Transverse colon (tissue), 4 donors: ENCODE results near the gene TMTC3. TPM values are rescaled to one million over a fixed set of nuclear protein-coding genes. Genes with fewer than 3 reads are reported as not detected.

Experiments
- DNase-seq: peaks from one replicate; pipeline ENCODE4 v3.0.0-alpha.2; 2019
- H3K27ac ChIP-seq, 4 donors: fragments of 200-600 bp; sonication (generic); 2 replicates each; pipeline ENCODE4 v1.5.1; 2016 to 2018; ENCODE audit warnings: inconsistent platforms in 4 of 4
- H3K27me3 ChIP-seq: fragments of 200-600 bp; sonication (generic); 2 replicates; pipeline ENCODE4 v1.5.1; 2017; ENCODE audit warnings: inconsistent platforms
- H3K36me3 ChIP-seq, 4 donors: fragments of 200-600 bp; sonication (generic); 2 replicates each; pipeline ENCODE4 v1.5.1; 2017 to 2019; ENCODE audit warnings: inconsistent platforms in 4 of 4
- H3K4me1 ChIP-seq, 4 donors: fragments of 200-600 bp; sonication (generic); 2 replicates each; pipeline ENCODE4 v1.5.1; 2017 to 2020; ENCODE audit warnings: inconsistent platforms in 4 of 4
- H3K4me3 ChIP-seq, 4 donors: fragments of 200-600 bp; sonication (generic); 1 replicate in 1 of 4; 2 replicates in 3 of 4; pipeline versions ENCODE4 v1.5.1 to v1.6.1; 2017 to 2019; ENCODE audit warnings: inconsistent platforms in 4 of 4
- H3K9me3 ChIP-seq, 2 donors: fragments of 200-600 bp; sonication (generic); 2 replicates each; pipeline ENCODE4 v1.5.1; 2017 to 2019; ENCODE audit warnings: inconsistent platforms in 2 of 2
- CTCF ChIP-seq, 5 experiments: fragments of 200-600 bp in 3 of 5; fragments of 450-650 bp in 2 of 5; sonication (generic) in 3 of 5; IDR thresholded peaks; 1 replicate in 2 of 5; 2 replicates in 3 of 5; pipeline ENCODE4 v1.5.1; 2016 to 2017; ENCODE audit warnings: antibody characterized with exemption in 5 of 5, inconsistent platforms in 3 of 5, mild to moderate bottlenecking in 2 of 5, moderate library complexity in 1 of 5
- EP300 ChIP-seq: sonication (generic); formaldehyde crosslinking; IDR thresholded peaks from one replicate; pipeline ENCODE4 v1.6.1; 2017; ENCODE audit warnings: antibody characterized with exemption, low read depth
- POLR2A ChIP-seq: fragments of 450-650 bp; IDR thresholded peaks from one replicate; pipeline ENCODE4 v1.6.1; 2016; ENCODE audit warnings: antibody characterized with exemption, mild to moderate bottlenecking, moderate library complexity
- POLR2AphosphoS5 ChIP-seq, 3 donors: sonication (generic); formaldehyde crosslinking; IDR thresholded peaks; one replicate each; pipeline ENCODE4 v1.6.1; 2016; ENCODE audit warnings: antibody characterized with exemption in 3 of 3
- WGBS, 2 donors: methylation state at CpG; one replicate each; pipeline ENCODE4 v1.1.5; 2018; ENCODE audit warnings: low coverage in 1 of 2; 5-methylcytosine and 5-hydroxymethylcytosine counted together
- in situ Hi-C, 4 donors: fragments of 200-750 bp; cut with MboI; loops; one replicate each; pipeline versions ENCODE4 v1.15.0 to v1.15.1; 2017; ENCODE audit warnings: low sequenced_read_pairs in 3 of 4, low pct_ligation_motif_present in 1 of 4, low pct_unique_long_range_greater_than_20kb in 1 of 4
- intact Hi-C: fragments of 100-400 bp; cut with DNase I; formaldehyde crosslinking; loops from one replicate; pipeline ENCODE4 v1.15.1; 2023; ENCODE audit warnings: low total_unique reads
- total RNA-seq, 4 donors: library from RNA; depleted of rRNA; stranded (reverse); fragments of >200 nt; gene quantifications; one replicate each; pipeline ENCODE4 v1.1.0, GENCODE V29; 2016

TMTC3 gene
- total RNA-seq, 4 donors from 2014 or later, result 2.2 to 15.9 (median 10.0) TPM

GRCh38 chr12:88227871-88228270, 85.8 kb downstream of the TMTC3 start:
- no peak for DNase-seq
- TF ChIP-seq POLR2A, result no peak
- TF ChIP-seq EP300, result no peak
- no peak for TF ChIP-seq CTCF (IDR thresholded peaks at IDR 0.05)
- TF ChIP-seq POLR2AphosphoS5 (IDR thresholded peaks at IDR 0.05), result no peak
- Histone ChIP-seq H3K27ac (no peak overlapping the region), H3K4me3 (no peak overlapping the region), H3K4me1 (no peaks in the 10 kb centered on the region), H3K36me3 (no peaks in the 10 kb centered on the region), H3K27me3 (no peaks in the 10 kb centered on the region), H3K9me3 (no peaks in the 10 kb centered on the region)
- intact Hi-C loops, result no loop called here
- in situ Hi-C loops, result no loop called here
- 95 to 96% methylated on average over 4 to 12 of the region's 12 CpGs for WGBS, 2 donors

- intact Hi-C loops, result no loop called here
- in situ Hi-C loops, result no loop called here
- no peak for DNase-seq
- TF ChIP-seq POLR2A (no peak), EP300 (no peak), CTCF (IDR thresholded peaks at IDR 0.05) (no peak), POLR2AphosphoS5 (IDR thresholded peaks at IDR 0.05) (no peak)
- Histone ChIP-seq H3K9me3 (no peaks in the 10 kb centered on the region), H3K4me3 (no peak overlapping the region), H3K27ac (no peak overlapping the region), H3K4me1 (no peaks in the 10 kb centered on the region), H3K36me3 (no peaks in the 10 kb centered on the region), H3K27me3 (no peaks in the 10 kb centered on the region)
- WGBS, 2 donors, result 91 to 95% methylated on average over 4 of the region's 4 CpGs
Observed at GRCh38 chr12:88228720-88229119, 86.6 kb downstream of the TMTC3 start.

- WGBS, 2 donors, result 82 to 86% methylated on average over 2 of the region's 2 CpGs
- intact Hi-C loops (no loop called here), in situ Hi-C loops (no loop called here)
- no peaks in the 10 kb centered on the region for H3K4me1 ChIP-seq
- no peaks in the 10 kb centered on the region for H3K36me3 ChIP-seq
- H3K27me3 ChIP-seq, result no peaks in the 10 kb centered on the region
- TF ChIP-seq CTCF (IDR thresholded peaks at IDR 0.05) (no peak), POLR2AphosphoS5 (IDR thresholded peaks at IDR 0.05) (no peak), EP300 (no peak), POLR2A (no peak)
- H3K9me3 ChIP-seq, result no peaks in the 10 kb centered on the region
- no peak for DNase-seq
- H3K27ac ChIP-seq, result no peak overlapping the region
- no peak overlapping the region for H3K4me3 ChIP-seq
Observed at GRCh38 chr12:88230271-88230670, 88.2 kb downstream of the TMTC3 start.

GRCh38 chr12:88235183-88235833, 93.2 kb downstream of the TMTC3 start:
- WGBS, 2 donors, result 80 to 93% methylated on average over 6 to 7 of the region's 7 CpGs

More at GRCh38 chr12:88235183-88235833, 93.2 kb downstream of the TMTC3 start:
- Histone ChIP-seq H3K4me1 (no peaks in the 10 kb centered on the region), H3K27ac (no peak overlapping the region), H3K27me3 (no peaks in the 10 kb centered on the region), H3K36me3 (no peaks in the 10 kb centered on the region), H3K4me3 (no peak overlapping the region), H3K9me3 (no peaks in the 10 kb centered on the region)
- DNase-seq, result no peak
- intact Hi-C loops, result no loop called here
- TF ChIP-seq POLR2AphosphoS5 (IDR thresholded peaks at IDR 0.05) (no peak), POLR2A (no peak), EP300 (no peak), CTCF (IDR thresholded peaks at IDR 0.05) (no peak)
- in situ Hi-C loops, result no loop called here
